Stomach (tissue), 4 donors: ENCODE measurements around the gene ERBB4.

Experiments
- EP300 ChIP-seq: sonication (generic); formaldehyde crosslinking; IDR thresholded peaks from one replicate; pipeline ENCODE4 v1.6.1; 2017; ENCODE audit warnings: antibody characterized with exemption
- POLR2A ChIP-seq, 4 donors: fragments of 450-650 bp; IDR thresholded peaks; one replicate each; pipeline ENCODE4 v1.6.1; 2016; ENCODE audit warnings: antibody characterized with exemption in 4 of 4, control low read depth in 2 of 4, mild to moderate bottlenecking in 1 of 4, moderate library complexity in 1 of 4
- POLR2AphosphoS5 ChIP-seq, 3 donors: sonication (generic); formaldehyde crosslinking; IDR thresholded peaks; one replicate each; pipeline ENCODE4 v1.6.1; 2016; ENCODE audit warnings: antibody characterized with exemption in 3 of 3
- TF ChIP-seq, protein P1 (sequence below), 7 experiments: fragments of 450-650 bp in 4 of 7; fragments of 200-600 bp in 3 of 7; sonication (generic) in 3 of 7; IDR thresholded peaks; one replicate each; pipeline ENCODE4 v1.5.1; 2016 to 2019; ENCODE audit warnings: antibody characterized with exemption in 7 of 7, control low read depth in 2 of 7, mild to moderate bottlenecking in 1 of 7

DNA sequence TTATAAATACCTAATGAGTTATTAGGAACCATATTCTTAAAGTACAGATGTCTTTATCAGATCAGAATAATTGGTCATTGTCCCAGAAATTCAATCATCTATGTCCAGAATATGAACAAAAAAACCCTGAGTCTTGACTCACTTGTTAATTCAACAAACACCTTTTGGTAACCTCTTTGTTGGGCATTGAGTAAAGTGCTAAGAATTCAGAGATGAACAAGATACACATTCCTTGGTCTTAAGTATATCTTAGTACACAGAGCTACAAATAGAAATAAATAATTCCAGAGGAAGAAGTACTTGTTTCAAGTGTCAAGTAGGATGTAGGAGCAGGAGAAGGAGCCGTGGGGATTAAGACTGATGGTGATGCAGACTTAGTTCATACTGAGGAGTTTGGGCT lies 1184.1 kb downstream of the ERBB4 start:
- TF ChIP-seq EP300: no peak
- TF ChIP-seq POLR2A (IDR thresholded peaks at IDR 0.05): no peak
- TF ChIP-seq, protein P1, sequence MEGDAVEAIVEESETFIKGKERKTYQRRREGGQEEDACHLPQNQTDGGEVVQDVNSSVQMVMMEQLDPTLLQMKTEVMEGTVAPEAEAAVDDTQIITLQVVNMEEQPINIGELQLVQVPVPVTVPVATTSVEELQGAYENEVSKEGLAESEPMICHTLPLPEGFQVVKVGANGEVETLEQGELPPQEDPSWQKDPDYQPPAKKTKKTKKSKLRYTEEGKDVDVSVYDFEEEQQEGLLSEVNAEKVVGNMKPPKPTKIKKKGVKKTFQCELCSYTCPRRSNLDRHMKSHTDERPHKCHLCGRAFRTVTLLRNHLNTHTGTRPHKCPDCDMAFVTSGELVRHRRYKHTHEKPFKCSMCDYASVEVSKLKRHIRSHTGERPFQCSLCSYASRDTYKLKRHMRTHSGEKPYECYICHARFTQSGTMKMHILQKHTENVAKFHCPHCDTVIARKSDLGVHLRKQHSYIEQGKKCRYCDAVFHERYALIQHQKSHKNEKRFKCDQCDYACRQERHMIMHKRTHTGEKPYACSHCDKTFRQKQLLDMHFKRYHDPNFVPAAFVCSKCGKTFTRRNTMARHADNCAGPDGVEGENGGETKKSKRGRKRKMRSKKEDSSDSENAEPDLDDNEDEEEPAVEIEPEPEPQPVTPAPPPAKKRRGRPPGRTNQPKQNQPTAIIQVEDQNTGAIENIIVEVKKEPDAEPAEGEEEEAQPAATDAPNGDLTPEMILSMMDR (IDR thresholded peaks at IDR 0.05): no peak
- TF ChIP-seq POLR2AphosphoS5 (IDR thresholded peaks at IDR 0.05): no peak
